ENCODE results near the gene SIGLEC10.

Gene SIGLEC10

DNA sequence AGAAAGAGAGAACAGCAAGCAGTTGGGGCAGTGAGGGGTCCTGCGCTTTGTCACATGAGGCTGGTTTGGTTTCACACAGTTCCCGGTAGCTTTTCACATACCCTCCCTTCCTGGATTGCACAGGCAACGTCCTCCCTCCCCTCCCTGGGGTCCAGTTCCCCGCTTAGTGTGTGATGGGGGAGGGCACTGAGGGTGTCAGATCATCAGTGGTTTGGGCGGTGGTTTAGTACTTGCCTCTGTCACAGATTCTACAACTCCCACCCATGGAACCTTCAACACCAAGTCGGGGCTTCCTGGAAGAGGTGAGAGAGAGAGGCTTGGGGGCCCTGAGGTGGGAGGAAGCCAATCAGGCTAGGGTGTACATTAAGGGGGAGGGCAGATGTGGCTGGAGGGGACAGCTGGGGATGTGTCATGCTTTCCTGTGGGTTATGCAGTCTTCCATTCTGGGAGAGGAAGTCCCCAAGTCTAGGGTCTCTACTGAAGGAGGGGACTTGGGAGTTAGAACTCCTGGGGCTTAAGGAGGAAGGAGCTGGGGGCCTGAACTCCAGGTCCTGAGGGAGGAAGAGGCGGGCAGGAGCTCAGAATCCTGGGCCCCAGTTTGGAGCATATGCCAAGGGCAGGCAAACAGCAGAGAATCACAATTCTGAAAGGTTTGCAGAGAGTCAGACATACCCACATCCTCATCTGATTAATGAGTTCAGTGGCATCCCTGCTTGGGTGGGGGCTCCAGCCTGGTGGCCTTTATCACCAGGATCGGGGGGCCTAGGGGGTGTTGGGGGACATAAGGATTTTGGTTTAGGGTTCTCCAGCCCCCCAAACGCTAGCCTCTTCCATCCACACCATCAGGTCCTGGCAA, 44.6 kb downstream of the SIGLEC10 start, which contains the start of gene NKG7:
Gene NKG7, minus strand, starts transcription at position 6 of the 856 bp plus-strand sequence. CDS start 119 bp downstream, outside the sequence.
- Histone ChIP-seq H3K4me1 (ENCODE audit: control insufficient read depth, insufficient read depth, low read length, poor library complexity, severe bottlenecking) (peaks cover 12% of the 10 kb centered on the region), H3K27ac (ENCODE audit: low read depth, low read length, severe bottlenecking) (no peak within 1 kb of the TSS), H3K36me3 (ENCODE audit: control insufficient read depth, insufficient read depth, low read length) (no peaks in the 10 kb centered on the region), H3K4me3 (ENCODE audit: extremely low read depth, insufficient read depth, low read length, poor library complexity, severe bottlenecking) (no peak within 1 kb of the TSS), H3K9me3 (ENCODE audit: control insufficient read depth, low read length) (no peaks in the 10 kb centered on the region)
- 80 to 89% methylated on average over 1 of the region's 9 CpGs for WGBS, 2 experiments (ENCODE audit: insufficient coverage in 2 of 2)

- H3K4me1 ChIP-seq (ENCODE audit: control insufficient read depth, insufficient read depth, low read length, poor library complexity, severe bottlenecking) = peaks cover 12% of the 10 kb centered on the region
- no peak overlapping the region for H3K4me3 ChIP-seq (ENCODE audit: extremely low read depth, insufficient read depth, low read length, poor library complexity, severe bottlenecking)
- WGBS, 2 experiments (ENCODE audit: insufficient coverage in 2 of 2) = 93 to 97% methylated on average over 15 to 17 of the region's 18 CpGs
- no peaks in the 10 kb centered on the region for H3K36me3 ChIP-seq (ENCODE audit: control insufficient read depth, insufficient read depth, low read length)
- no peaks in the 10 kb centered on the region for H3K9me3 ChIP-seq (ENCODE audit: control insufficient read depth, low read length)
- no peak overlapping the region for H3K27ac ChIP-seq (ENCODE audit: low read depth, low read length, severe bottlenecking)
Observed at GRCh38 chr19:51372021-51372648, 45.3 kb downstream of the SIGLEC10 start.

DNA sequence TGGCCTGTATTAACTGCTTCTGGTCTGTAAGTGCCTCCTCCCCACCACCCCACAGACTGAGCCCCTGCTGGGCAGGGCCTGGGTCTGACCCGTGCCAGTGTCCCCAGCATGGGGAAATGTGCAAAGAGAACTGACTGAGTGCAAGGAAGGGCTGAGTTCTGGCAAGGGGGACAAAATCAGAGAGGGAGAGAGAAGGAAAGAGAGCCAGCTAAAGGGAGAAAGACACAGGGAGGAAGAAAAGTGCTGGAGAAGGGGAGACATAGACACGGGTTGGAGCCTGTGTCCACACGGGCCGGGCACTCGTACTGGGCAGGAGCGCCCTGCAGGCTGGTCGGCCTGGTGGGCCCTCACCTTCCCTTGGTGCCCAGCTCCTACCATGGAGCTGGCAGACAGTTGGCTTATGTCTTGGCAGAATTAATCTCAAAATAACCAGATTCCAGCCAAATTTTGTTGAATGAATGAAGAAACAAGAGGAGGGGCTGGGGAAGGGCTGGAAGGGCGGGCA, 46.2 kb downstream of the SIGLEC10 start:
- peaks cover 12% of the 10 kb centered on the region for H3K4me1 ChIP-seq (ENCODE audit: control insufficient read depth, insufficient read depth, low read length, poor library complexity, severe bottlenecking)

DNA sequence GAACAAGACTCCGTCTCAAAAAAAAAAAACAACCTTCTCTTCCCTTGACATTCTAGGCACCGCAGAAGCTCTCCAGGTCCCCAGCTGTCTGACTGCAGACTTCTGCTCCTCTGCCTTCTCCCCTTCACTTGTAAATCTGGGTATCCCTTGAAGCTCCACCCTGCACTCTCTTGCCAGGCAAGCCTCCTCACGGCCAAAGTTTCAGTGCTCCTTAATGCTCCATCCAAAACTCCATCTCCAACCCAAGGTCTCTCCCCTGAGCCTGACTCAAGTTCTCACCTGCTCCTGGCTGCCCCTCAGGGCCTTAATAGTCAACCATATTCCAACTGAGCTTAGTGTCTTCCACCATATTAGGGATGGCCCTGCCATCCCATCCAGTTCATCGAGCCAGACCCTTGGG, 47.2 kb downstream of the SIGLEC10 start:
- Histone ChIP-seq H3K4me3 (ENCODE audit: extremely low read depth, insufficient read depth, low read length, poor library complexity, severe bottlenecking) (no peak overlapping the region), H3K4me1 (ENCODE audit: control insufficient read depth, insufficient read depth, low read length, poor library complexity, severe bottlenecking) (peaks cover 17% of the 10 kb centered on the region), H3K27ac (ENCODE audit: low read depth, low read length, severe bottlenecking) (no peak overlapping the region), H3K9me3 (ENCODE audit: control insufficient read depth, low read length) (no peaks in the 10 kb centered on the region), H3K36me3 (ENCODE audit: control insufficient read depth, insufficient read depth, low read length) (no peaks in the 10 kb centered on the region)
- 88 to 92% methylated on average over 4 of the region's 4 CpGs for WGBS, 2 experiments (ENCODE audit: insufficient coverage in 2 of 2)

More for the DNA sequence above, 46.2 kb downstream of the SIGLEC10 start:
- 86 to 94% methylated on average over 6 to 7 of the region's 8 CpGs for WGBS, 2 experiments (ENCODE audit: insufficient coverage in 2 of 2)
- H3K36me3 ChIP-seq (ENCODE audit: control insufficient read depth, insufficient read depth, low read length) = no peaks in the 10 kb centered on the region
- no peak overlapping the region for H3K27ac ChIP-seq (ENCODE audit: low read depth, low read length, severe bottlenecking)
- no peaks in the 10 kb centered on the region for H3K9me3 ChIP-seq (ENCODE audit: control insufficient read depth, low read length)
- no peak overlapping the region for H3K4me3 ChIP-seq (ENCODE audit: extremely low read depth, insufficient read depth, low read length, poor library complexity, severe bottlenecking)

DNA sequence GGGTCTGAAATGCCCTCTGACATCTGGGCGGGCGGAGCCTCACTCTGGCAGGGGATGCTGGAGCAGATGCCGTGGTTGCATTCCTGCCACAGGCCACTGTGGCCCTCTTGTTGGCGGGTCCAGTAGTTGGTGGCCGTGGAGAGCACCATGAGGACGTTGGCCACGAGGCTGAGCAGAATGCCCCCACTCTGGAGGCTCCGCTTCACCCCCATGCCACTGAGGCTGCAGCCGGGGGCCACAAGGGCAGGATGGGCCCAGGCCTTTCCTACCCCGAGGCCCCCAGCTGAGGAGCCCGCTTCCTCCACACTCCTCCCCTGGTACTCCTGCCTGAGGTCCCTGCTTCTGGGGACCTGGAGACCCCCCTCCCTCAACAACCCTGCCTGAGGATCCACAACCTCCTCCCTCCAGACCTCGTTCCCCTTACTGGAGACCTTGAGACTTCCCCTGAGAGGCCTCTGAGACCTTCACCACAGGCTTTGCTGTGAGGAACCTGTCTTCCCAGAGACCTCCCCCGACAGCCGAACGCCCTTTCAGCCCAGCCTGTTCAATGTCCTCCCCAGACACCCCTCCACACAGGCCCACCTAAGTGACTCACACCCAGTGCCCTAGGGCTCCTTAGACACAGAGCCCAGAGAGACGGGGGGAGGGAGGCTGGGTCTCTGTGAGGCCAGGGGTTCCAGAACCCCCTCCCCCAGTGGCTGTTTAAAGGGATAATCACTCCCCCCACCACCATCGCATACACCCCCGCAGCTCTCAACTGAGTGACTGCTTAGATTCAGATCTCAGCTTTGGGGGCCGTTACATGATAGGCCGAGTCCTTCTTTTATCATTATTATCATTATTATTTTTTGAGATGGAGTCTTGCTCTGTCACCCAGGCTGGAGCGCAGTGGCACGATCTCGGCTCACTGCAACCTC, 48.8 kb downstream of the SIGLEC10 start, which contains the start of gene CLDND2:
Gene CLDND2, minus strand, starts transcription at position 638 of the 917 bp plus-strand sequence. Its CDS starts 426 bp downstream, at position 212.
- peak within 1 kb of the TSS; percentile 91 for H3K27ac ChIP-seq (ENCODE audit: low read depth, low read length, severe bottlenecking)
- H3K36me3 ChIP-seq (ENCODE audit: control insufficient read depth, insufficient read depth, low read length) = no peaks in the 10 kb centered on the region
- 47 to 59% methylated on average over 11 to 12 of the region's 23 CpGs for WGBS, 2 experiments (ENCODE audit: insufficient coverage in 2 of 2)
- H3K4me1 ChIP-seq (ENCODE audit: control insufficient read depth, insufficient read depth, low read length, poor library complexity, severe bottlenecking) = peaks cover 27% of the 10 kb centered on the region
- no peaks in the 10 kb centered on the region for H3K9me3 ChIP-seq (ENCODE audit: control insufficient read depth, low read length)
- peak within 1 kb of the TSS; percentile 96 for H3K4me3 ChIP-seq (ENCODE audit: extremely low read depth, insufficient read depth, low read length, poor library complexity, severe bottlenecking)

DNA sequence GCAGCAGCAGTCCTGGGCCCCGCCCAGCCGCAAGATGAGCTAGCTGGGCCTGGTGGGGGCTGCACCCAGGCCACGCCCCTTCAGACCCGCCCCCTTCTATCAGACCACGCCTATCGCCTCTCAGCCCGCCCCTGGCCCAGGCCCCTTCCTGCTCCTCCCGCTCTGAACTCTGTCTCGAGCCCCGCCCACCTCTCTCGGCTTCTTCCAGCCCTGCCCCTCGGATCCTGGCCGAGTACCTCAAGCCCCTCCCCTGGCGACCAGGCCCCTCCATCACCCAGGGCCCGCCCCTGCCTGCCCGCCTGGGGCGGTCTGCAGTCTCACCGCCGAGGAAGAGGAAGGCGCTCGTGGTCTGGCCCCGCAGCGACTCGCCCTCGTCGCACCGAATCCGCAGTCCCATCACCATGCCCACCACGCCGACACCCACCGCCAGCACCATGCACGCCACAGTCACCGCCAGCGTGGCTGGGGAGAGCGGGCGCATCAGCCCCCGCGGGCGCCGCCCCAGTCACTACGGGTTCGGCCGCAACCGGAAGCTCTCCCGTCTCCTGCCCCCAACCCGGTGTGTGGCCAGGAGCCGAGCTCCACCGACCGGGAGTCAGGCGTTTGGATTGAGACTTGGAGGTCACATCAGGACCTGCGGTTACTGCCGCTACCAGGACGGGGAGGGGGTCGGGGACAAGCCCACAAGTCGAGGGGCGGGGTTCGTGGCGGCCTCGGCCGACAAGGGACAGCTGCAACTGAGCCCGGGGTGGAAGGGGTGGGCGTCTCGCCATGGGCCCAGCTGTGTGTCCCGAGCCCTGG, 49.7 kb downstream of the SIGLEC10 start:
- Histone ChIP-seq H3K4me1 (ENCODE audit: control insufficient read depth, insufficient read depth, low read length, poor library complexity, severe bottlenecking) (peaks cover 33% of the 10 kb centered on the region), H3K36me3 (ENCODE audit: control insufficient read depth, insufficient read depth, low read length) (no peaks in the 10 kb centered on the region), H3K4me3 (ENCODE audit: extremely low read depth, insufficient read depth, low read length, poor library complexity, severe bottlenecking) (peak overlapping the region; percentile 96), H3K9me3 (ENCODE audit: control insufficient read depth, low read length) (no peaks in the 10 kb centered on the region), H3K27ac (ENCODE audit: low read depth, low read length, severe bottlenecking) (peak overlapping the region; percentile 97)
- 0 to 1% methylated on average over 51 to 54 of the region's 64 CpGs for WGBS, 2 experiments (ENCODE audit: insufficient coverage in 2 of 2)

GRCh38 chr19:51367255-51367564, 50.2 kb downstream of the SIGLEC10 start:
- no peaks in the 10 kb centered on the region for H3K36me3 ChIP-seq (ENCODE audit: control insufficient read depth, insufficient read depth, low read length)
- peaks cover 36% of the 10 kb centered on the region for H3K4me1 ChIP-seq (ENCODE audit: control insufficient read depth, insufficient read depth, low read length, poor library complexity, severe bottlenecking)
- 0% methylated on average over 8 to 10 of the region's 15 CpGs for WGBS, 2 experiments (ENCODE audit: insufficient coverage in 2 of 2)
- H3K27ac ChIP-seq (ENCODE audit: low read depth, low read length, severe bottlenecking) = peak overlapping the region; percentile 97
- peak overlapping the region; percentile 96 for H3K4me3 ChIP-seq (ENCODE audit: extremely low read depth, insufficient read depth, low read length, poor library complexity, severe bottlenecking)
- H3K9me3 ChIP-seq (ENCODE audit: control insufficient read depth, low read length) = no peaks in the 10 kb centered on the region

- peaks cover 36% of the 10 kb centered on the region for H3K4me1 ChIP-seq (ENCODE audit: control insufficient read depth, insufficient read depth, low read length, poor library complexity, severe bottlenecking)
- H3K27ac ChIP-seq (ENCODE audit: low read depth, low read length, severe bottlenecking) = peak overlapping the region; percentile 97
- no peaks in the 10 kb centered on the region for H3K9me3 ChIP-seq (ENCODE audit: control insufficient read depth, low read length)
- peak overlapping the region; percentile 96 for H3K4me3 ChIP-seq (ENCODE audit: extremely low read depth, insufficient read depth, low read length, poor library complexity, severe bottlenecking)
- H3K36me3 ChIP-seq (ENCODE audit: control insufficient read depth, insufficient read depth, low read length) = no peaks in the 10 kb centered on the region
- 0 to 1% methylated on average over 44 to 45 of the region's 54 CpGs for WGBS, 2 experiments (ENCODE audit: insufficient coverage in 2 of 2)
Observed at GRCh38 chr19:51366389-51367254, 50.8 kb downstream of the SIGLEC10 start.

DNA sequence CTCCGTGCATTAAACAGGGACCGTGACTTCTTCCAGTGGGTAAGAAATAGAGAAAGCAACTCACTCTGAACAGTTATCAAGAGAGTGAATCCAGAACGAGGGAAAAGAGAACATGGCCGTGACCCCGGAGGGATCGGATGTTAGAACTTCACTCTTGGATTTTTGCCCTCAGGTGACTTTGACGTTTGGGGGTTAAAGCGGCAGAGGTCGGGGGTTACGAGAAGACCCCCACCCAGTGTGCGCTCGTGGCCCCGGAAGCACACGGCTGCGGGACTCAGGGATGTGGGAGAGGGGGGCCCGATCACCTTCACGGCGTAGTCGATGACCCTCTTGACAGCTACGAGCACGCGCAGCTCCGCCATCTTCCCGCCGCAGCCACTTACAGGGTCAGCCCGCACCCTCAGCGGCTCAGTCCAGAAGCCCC, 51.5 kb downstream of the SIGLEC10 start, which contains the start of gene ETFB:
Gene ETFB, minus strand, starts transcription at position 424 of the 424 bp plus-strand sequence. Its CDS starts 62 bp downstream, at position 362.
- WGBS, 2 experiments (ENCODE audit: insufficient coverage in 2 of 2) = 0 to 2% methylated on average over 9 to 17 of the region's 27 CpGs
- Histone ChIP-seq H3K4me1 (ENCODE audit: control insufficient read depth, insufficient read depth, low read length, poor library complexity, severe bottlenecking) (peaks cover 36% of the 10 kb centered on the region), H3K36me3 (ENCODE audit: control insufficient read depth, insufficient read depth, low read length) (no peaks in the 10 kb centered on the region), H3K9me3 (ENCODE audit: control insufficient read depth, low read length) (no peaks in the 10 kb centered on the region), H3K27ac (ENCODE audit: low read depth, low read length, severe bottlenecking) (peak within 1 kb of the TSS; percentile 97), H3K4me3 (ENCODE audit: extremely low read depth, insufficient read depth, low read length, poor library complexity, severe bottlenecking) (peak within 1 kb of the TSS; percentile 96)
